ENCODE results near the gene MARCHF6. TPM values are rescaled to one million over a fixed set of nuclear protein-coding genes. Genes with fewer than 3 reads are reported as not detected.
"Not testable (repeated sequence)": the region's sequence is repeated elsewhere in the genome, so short reads cannot be mapped to it uniquely, and the experiment has no call there.

MARCHF6 gene
- total RNA-seq, 4 donors from 2014 or later: 27.6 to 67.1 (median 37.0) TPM

GRCh38 chr5:10381803-10382202 is 28.3 kb downstream of the MARCHF6 start:
- H3K4me3 ChIP-seq: no peak overlapping the region
- WGBS, 2 donors: 85 to 88% methylated on average over 4 of the region's 4 CpGs
- H3K27me3 ChIP-seq: no peaks in the 10 kb centered on the region
- TF ChIP-seq POLR2A (IDR thresholded peaks at IDR 0.05): no peak
- no peak for DNase-seq
- intact Hi-C loops (cut with DNase I): no loop called here
- H3K4me1 ChIP-seq: peaks cover 0 to 18% (median 10%) of the 10 kb centered on the region in 3 donors
- peaks cover 0 to 73% (median 0%) of the 10 kb centered on the region in 3 donors for H3K36me3 ChIP-seq
- no peak overlapping the region for H3K27ac ChIP-seq
- H3K9me3 ChIP-seq: no peaks in the 10 kb centered on the region

- Histone ChIP-seq H3K27ac (no peak overlapping the region), H3K27me3 (no peaks in the 10 kb centered on the region), H3K9me3 (no peaks in the 10 kb centered on the region), H3K4me1 (no peaks in the 10 kb centered on the region), H3K4me3 (no peak overlapping the region), H3K36me3 (peaks cover 0 to 93% (median 0%) of the 10 kb centered on the region in 3 donors)
- no peak for DNase-seq
- WGBS, 2 donors: 81 to 86% methylated on average over 3 of the region's 3 CpGs
- intact Hi-C loops (cut with DNase I): no loop called here
- no peak for TF ChIP-seq CTCF (IDR thresholded peaks at IDR 0.05)
- TF ChIP-seq POLR2A (IDR thresholded peaks at IDR 0.05): no peak
These were observed 31.0 kb downstream of the MARCHF6 start for GRCh38 chr5:10384483-10384882.

GRCh38 chr5:10387690-10388089 is 34.2 kb downstream of the MARCHF6 start:
- H3K4me1 ChIP-seq: no peaks in the 10 kb centered on the region
- H3K27ac ChIP-seq: no peak overlapping the region
- H3K4me3 ChIP-seq: no peak overlapping the region
- H3K27me3 ChIP-seq: no peaks in the 10 kb centered on the region
- H3K9me3 ChIP-seq: no peaks in the 10 kb centered on the region
- no peak for DNase-seq
- H3K36me3 ChIP-seq: peaks cover 0 to 97% (median 8%) of the 10 kb centered on the region in 3 donors
- TF ChIP-seq POLR2A (IDR thresholded peaks at IDR 0.05) (no peak), CTCF (IDR thresholded peaks at IDR 0.05) (no peak)
- intact Hi-C loops (cut with DNase I): no loop called here
- WGBS, 2 donors: 54 to 56% methylated on average over 4 of the region's 4 CpGs

- Histone ChIP-seq H3K4me3 (no peak overlapping the region), H3K9me3 (no peaks in the 10 kb centered on the region), H3K36me3 (peaks cover 0 to 97% (median 26%) of the 10 kb centered on the region in 3 donors), H3K27ac (no peak overlapping the region), H3K27me3 (no peaks in the 10 kb centered on the region), H3K4me1 (no peaks in the 10 kb centered on the region)
- TF ChIP-seq POLR2A (IDR thresholded peaks at IDR 0.05) (no peak), CTCF (IDR thresholded peaks at IDR 0.05) (no peak)
- no peak for DNase-seq
- WGBS, 2 donors: 91 to 100% methylated on average over 1 of the region's 1 CpG
- intact Hi-C loops (cut with DNase I): no loop called here
These were observed 37.6 kb downstream of the MARCHF6 start for GRCh38 chr5:10391130-10391529.

GRCh38 chr5:10392567-10393328 is 39.3 kb downstream of the MARCHF6 start:
- H3K27ac ChIP-seq; H3K4me1 ChIP-seq; H3K4me3 ChIP-seq; intact Hi-C loops (cut with DNase I); DNase-seq; H3K27me3 ChIP-seq; H3K9me3 ChIP-seq: not testable (repeated sequence)
- 92 to 94% methylated on average over 6 of the region's 6 CpGs for WGBS, 2 donors
- peaks cover 0 to 99% (median 26%) of the 10 kb centered on the region in 3 donors for H3K36me3 ChIP-seq

- Histone ChIP-seq H3K27ac (no peak overlapping the region), H3K4me1 (no peaks in the 10 kb centered on the region), H3K4me3 (no peak overlapping the region), H3K9me3 (no peaks in the 10 kb centered on the region), H3K27me3 (no peaks in the 10 kb centered on the region), H3K36me3 (peaks cover 0 to 99% (median 26%) of the 10 kb centered on the region in 3 donors)
- TF ChIP-seq POLR2A (IDR thresholded peaks at IDR 0.05): no peak
- no peak for TF ChIP-seq CTCF (IDR thresholded peaks at IDR 0.05)
- intact Hi-C loops (cut with DNase I): no loop called here
- DNase-seq: no peak
- WGBS, 2 donors: 83 to 88% methylated on average over 2 of the region's 2 CpGs
These were observed 40.0 kb downstream of the MARCHF6 start for GRCh38 chr5:10393491-10393890.

Data from esophagus squamous epithelium (tissue), 5 donors.